CD4-positive, alpha-beta T cell treated with Interleukin-4 for 1 hour (primary cell): ENCODE results near the gene ARL6IP1.
"Not testable (repeated sequence)": the region's sequence is repeated elsewhere in the genome, so short reads cannot be mapped to it uniquely, and the experiment has no call there.

Experiments used
- DNase-seq, 2 donors: peaks; one replicate each; pipeline ENCODE4 v3.0.0-alpha.2; 2020 to 2022

The ARL6IP1 gene

GRCh38 chr16:18757960-18758660 lies 43.2 kb downstream of the ARL6IP1 start:
- not testable (repeated sequence) for DNase-seq

- not testable (repeated sequence) for DNase-seq
These were observed 44.7 kb downstream of the ARL6IP1 start for GRCh38 chr16:18756639-18757038.

GRCh38 chr16:18742870-18743269 lies 58.5 kb downstream of the ARL6IP1 start:
- not testable (repeated sequence) for DNase-seq
